Central memory CD4-positive, alpha-beta T cell (primary cell): ENCODE measurements around the gene BCAM.
"Not testable (repeated sequence)": the region's sequence is repeated elsewhere in the genome, so short reads cannot be mapped to it uniquely, and the experiment has no call there.

Source experiments
- DNase-seq: peaks from one replicate; pipeline ENCODE4 v3.0.0; 2022
- total RNA-seq, 3 experiments: gene quantifications; one replicate each; lab custom pipeline; 2026; lab: John Stamatoyannopoulos, UW

The BCAM gene
- 0 reads per million in 3 experiments for total RNA-seq

DNA sequence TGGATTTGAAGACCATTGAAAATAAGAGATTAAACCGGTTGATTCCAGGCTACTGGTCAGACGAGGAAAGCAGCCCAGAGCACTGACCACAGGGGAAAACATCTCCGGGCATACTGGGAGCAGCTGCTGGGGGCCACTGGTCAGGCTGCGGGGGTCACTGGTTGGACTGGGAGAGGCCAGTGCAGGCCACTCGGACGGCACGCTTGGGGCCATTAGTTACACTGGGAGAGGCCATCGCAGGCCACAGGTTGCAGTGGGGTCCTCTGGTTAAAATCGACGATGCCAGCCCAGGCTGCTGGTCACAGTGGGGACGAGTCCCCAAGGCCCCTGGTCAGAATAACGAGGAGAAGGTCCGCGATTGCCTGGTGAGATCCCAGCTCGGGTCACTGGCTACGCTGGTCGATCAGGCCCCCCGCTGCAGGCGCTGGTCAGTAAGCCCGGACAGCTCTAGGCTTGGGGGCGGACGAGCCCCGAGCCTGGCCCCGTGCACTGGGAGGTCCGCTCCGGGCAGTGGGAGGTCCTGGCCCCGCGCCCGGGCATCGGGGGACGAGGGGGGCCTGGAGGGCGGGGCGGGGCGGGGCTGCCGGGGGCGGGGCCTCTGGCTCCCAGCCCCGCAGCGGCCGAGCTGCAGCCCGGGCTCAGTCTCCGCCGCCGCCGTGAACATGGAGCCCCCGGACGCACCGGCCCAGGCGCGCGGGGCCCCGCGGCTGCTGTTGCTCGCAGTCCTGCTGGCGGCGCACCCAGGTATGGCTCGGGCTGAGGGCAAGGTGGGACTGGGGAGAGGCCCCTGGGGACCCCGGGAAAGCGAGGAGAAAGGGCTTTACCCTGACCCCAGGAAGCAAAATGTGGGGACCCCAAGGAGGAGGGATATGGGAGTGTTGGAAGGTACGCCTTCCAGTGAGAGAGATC is at the start of gene BCAM:
BCAM (plus strand) TSS at position 641 of the 909 bp plus-strand sequence; CDS start at position 663, 22 bp downstream.
- no peak for DNase-seq

GRCh38 chr19:44762038-44762437 is 46.9 kb upstream of the BCAM start:
- DNase-seq: no peak

- no peak for DNase-seq
Measured at GRCh38 chr19:44765033-44765948, 43.6 kb upstream of the BCAM start.

DNA sequence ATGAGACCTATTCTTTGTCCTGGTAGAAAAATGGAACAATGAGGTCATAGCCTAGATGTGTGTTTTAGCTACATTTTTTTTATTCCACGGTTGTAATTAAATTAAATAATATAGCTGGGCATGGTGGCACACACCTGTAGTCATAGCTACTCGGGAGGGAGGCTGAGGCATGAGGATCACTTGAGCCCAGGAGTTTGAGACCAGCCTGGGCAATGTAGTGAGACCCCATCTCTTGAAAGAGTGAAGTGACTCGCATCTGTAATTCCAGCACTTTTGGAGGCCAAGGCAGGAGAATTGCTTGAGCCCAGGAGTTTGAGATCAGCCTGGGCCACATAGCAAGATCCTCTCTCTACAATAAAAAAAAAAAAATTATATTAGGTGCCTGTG is 43.0 kb upstream of the BCAM start:
- DNase-seq: no peak

DNA sequence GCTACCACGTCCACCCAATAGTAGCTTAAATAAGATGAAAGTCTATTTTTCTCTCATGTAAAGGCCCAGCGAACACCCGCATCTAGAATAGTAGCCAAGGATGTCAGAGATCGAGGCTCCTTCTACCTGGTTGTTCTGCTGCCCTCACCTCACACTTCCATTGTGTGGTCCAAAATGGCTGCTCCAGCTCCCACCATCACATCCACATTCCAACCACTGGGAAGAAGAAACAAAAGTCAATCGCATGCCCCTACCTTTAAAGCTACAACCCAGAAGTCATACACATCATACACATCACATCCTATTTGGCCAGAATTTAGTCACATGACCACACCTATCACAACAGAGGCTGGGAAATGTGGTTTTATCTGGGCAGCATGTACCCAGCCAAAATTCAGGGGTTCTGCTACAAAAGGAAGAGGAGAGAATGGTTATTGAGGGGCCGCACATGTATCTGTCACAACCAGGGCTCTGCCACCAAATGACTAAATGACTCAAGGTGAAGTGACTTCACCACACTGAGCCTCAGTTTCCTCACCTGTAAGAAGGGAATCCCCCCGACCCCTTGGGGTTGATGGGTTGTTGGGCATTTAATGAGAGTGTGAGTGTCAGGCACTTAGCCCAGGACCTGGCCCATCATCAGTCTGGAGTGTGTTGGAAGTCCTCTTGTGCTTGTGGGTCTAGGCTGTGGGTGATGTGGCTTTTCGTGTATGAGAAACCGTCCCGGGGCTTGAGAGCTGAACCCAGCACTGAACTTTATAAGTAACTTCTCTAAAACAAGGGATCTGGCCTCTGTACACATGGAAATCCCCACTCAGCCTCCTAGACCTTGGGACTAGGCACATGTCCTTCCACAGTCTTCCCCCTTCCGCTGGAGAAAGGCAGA is 41.4 kb upstream of the BCAM start:
- DNase-seq: no peak

GRCh38 chr19:44770550-44771257 is 38.2 kb upstream of the BCAM start:
- peak; percentile 96 for DNase-seq

GRCh38 chr19:44772144-44772543 is 36.8 kb upstream of the BCAM start:
- DNase-seq: not testable (repeated sequence)

DNA sequence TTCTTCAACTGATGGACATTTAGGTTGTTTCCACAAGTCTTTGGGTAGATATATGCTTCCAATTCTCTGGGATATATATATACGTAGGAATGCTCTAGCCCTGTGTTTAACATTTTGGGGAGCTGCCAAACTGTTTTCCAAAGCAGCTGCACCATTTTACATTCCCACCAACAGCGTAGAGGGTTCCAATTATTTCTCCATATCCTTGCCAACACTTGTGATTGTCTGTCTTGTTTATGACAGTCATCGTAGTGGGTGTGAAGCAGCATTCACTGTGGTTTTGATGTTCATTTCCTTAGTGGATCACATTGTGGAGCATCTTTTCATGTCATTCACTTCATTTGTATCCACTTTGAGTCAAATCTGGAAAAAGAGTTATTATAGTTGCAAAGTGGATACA is 35.9 kb upstream of the BCAM start:
- DNase-seq: no peak

GRCh38 chr19:44775676-44776240 is 33.1 kb upstream of the BCAM start:
- DNase-seq: no peak

GRCh38 chr19:44776402-44777096 is 32.4 kb upstream of the BCAM start:
- no peak for DNase-seq

- no peak for DNase-seq
Measured at GRCh38 chr19:44777715-44778347, 31.1 kb upstream of the BCAM start, which contains the start of gene CBLC. Gene CBLC (plus strand): TSS chr19:44777890. CDS start chr19:44777932, 42 bp downstream.

DNA sequence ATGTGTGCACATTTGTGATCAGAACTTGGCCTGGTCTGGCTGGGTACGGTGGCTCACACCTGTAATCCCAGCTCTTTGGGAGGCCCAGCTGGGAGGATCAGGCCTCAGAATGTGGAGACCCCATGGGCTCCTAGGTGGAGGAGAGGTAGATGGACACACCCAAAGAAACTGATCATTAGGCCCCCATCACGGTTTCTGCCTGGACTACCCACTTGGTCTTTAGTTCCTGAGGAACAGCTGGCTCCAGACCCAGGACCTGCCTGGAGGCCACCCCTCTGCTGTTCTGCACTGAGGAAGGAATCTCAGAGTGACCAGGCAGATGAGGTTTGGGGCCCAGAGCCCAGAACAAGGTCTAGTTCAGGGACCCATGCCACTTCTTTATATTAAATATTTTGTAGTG is 29.8 kb upstream of the BCAM start:
- no peak for DNase-seq

DNA sequence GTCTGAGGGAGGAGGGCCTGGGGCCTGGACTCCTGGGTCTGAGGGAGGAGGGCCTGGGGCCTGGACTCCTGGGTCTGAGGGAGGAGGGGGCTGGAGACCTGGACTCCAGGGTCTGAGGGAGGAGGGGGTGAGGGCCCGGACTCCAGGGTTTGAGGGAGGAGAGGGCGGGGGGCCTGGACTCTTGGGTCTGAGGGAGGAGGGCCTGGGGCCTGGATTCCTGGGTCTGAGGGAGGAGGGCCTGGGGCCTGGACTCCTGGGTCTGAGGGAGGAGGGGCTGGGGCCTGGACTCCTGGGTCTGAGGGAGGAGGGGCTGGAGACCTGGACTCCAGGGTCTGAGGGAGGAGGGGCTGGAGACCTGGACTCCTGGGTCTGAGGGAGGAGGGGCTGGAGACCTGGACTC is 27.2 kb upstream of the BCAM start:
- DNase-seq: not testable (repeated sequence)

DNA sequence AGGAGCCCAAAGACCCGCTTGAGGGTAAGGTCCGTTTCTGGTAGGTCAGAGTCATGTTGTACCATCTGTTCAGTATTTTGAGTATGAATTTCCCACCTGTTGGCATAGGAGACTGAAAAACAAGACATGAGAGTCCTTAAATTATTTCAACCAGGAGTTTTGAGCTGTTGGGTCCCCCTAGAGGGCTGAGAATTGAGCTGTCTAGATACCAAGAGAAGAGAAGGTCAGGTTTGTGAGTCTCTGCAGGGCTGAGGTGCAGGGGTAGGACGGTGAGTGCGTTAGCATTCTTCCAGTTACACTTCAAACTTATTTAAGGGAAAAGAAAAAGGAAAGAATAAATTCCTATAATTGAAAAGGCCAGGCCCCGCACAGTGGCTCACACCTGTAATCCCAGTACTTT is 26.2 kb upstream of the BCAM start:
- DNase-seq: no peak

GRCh38 chr19:44783545-44783944 is 25.4 kb upstream of the BCAM start:
- DNase-seq: no peak

GRCh38 chr19:44785271-44785670 is 23.6 kb upstream of the BCAM start:
- DNase-seq: no peak

DNA sequence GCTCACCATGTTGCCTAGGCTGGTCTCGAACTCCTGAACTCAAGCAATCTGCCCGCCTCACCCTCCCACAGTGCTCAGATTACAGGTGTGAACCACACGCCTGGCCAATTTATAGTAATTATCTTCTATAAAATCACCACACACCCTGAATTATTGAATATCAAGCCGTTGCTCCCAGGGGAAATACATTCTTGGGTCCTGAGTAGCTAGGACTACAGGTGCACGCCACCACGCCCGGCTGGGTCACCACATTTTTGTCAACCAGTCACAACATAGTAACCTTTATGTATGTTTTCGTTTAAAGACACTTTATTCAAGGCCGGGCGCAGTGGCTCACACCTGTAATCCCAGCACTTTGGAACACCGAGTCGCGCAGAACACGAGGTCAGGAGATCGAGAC is 22.9 kb upstream of the BCAM start:
- no peak for DNase-seq

GRCh38 chr19:44788971-44789370 is 19.9 kb upstream of the BCAM start:
- no peak for DNase-seq

DNA sequence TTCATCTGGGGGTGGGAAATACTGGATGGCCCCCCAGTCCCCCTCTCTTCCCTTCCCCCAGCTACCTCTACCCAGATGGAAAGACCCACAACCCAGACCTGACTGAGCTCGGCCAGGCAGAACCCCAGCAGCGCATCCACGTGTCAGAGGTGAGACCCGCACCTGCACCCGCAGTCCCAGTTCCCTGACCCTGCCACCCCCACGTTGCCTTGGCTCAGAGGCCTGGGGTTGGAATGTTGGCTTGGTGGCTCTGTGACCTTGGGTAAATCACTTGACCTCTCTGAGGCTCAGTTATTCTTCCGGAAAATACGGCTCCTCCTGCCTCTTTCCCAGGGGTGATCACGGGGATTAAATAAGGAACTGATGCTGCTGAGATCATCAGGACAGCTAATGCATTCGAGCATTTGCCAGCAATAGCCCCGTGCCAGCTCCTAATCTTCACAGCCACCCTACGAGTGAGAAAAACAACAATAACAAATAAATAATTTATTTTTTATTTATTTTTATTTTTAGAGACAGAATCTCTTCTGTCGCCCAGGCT is 18.9 kb upstream of the BCAM start:
- DNase-seq: no peak

DNA sequence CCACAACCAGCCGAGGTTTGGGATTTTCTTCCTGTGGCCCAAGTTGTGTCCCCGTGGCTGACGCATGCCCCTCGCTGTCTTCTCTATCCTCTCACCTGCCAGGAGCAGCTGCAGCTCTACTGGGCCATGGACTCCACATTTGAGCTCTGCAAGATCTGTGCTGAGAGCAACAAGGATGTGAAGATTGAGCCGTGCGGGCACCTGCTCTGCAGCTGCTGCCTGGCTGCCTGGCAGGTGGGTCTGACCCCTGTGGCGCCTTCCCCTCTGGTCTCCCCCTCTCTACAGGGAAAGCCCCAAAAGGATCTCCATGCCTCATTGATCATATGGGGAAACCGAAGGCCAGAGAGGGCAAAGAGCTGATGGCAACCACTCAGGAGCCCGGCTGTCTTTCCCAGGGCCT is 16.6 kb upstream of the BCAM start:
- no peak for DNase-seq
